ENCODE measurements around the gene ROS1.

ROS1 gene

DNA sequence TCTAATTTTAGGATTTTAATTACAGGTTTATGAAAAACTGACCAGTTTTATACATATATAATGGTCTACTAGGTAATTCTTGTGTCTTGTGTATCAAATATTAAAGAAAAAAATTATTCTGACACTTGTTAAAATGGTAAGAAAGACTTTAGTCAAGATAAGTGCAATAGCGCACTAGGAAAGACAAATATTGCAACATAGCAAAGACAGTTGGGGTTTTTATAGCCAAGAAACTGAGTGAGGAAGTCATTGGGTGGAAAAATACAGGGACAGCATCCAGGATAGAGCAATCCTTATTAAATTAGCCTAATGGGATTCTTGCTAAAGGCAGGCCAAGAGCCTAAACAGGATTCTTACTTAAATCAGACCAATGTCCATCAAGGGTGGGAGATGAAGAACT lies 71.1 kb downstream of the ROS1 start:
- Histone ChIP-seq H3K4me3 (ENCODE audit: low read depth, low read length, poor library complexity, severe bottlenecking) (no peak overlapping the region), H3K9me3 (ENCODE audit: low read length) (no peaks in the 10 kb centered on the region)

GRCh38 chr6:117352466-117353081 lies 73.2 kb downstream of the ROS1 start:
- Histone ChIP-seq H3K9me2 (ENCODE audit: low read depth, low read length) (no peaks in the 10 kb centered on the region), H2AFZ (ENCODE audit: low read length) (no peak overlapping the region), H3F3A (ENCODE audit: insufficient read depth, low read length) (no peaks in the 10 kb centered on the region), H3K79me2 (ENCODE audit: insufficient read depth, low read length) (no peaks in the 10 kb centered on the region), H4K20me1 (ENCODE audit: insufficient read depth, low read length) (no peaks in the 10 kb centered on the region), H3K9me3 (ENCODE audit: low read length) (no peaks in the 10 kb centered on the region), H3K4me1 (ENCODE audit: insufficient read depth, low read length, severe bottlenecking) (no peaks in the 10 kb centered on the region), H3K27me3 (ENCODE audit: insufficient read depth, low read length) (no peaks in the 10 kb centered on the region), H3K27ac (ENCODE audit: low read depth, low read length, poor library complexity, severe bottlenecking) (no peak overlapping the region), H3K9ac (ENCODE audit: low read length) (no peak overlapping the region), H3K36me3 (ENCODE audit: insufficient read depth, low read length) (no peaks in the 10 kb centered on the region), H3K4me3 (ENCODE audit: low read depth, low read length, poor library complexity, severe bottlenecking) (no peak overlapping the region), H3K4me2 (ENCODE audit: low read length) (no peak overlapping the region)
- TF ChIP-seq CTCF (IDR thresholded peaks at IDR 0.05; ENCODE audit: low read length) (peak; percentile 43), EZH2 (IDR thresholded peaks at IDR 0.05; ENCODE audit: borderline replicate concordance, low read length) (no peak)

More for the DNA sequence above, 71.1 kb downstream of the ROS1 start:
- no peak overlapping the region for H3K27ac ChIP-seq (ENCODE audit: low read depth, low read length, poor library complexity, severe bottlenecking)
- no peaks in the 10 kb centered on the region for H4K20me1 ChIP-seq (ENCODE audit: insufficient read depth, low read length)
- no peak for TF ChIP-seq EZH2 (IDR thresholded peaks at IDR 0.05; ENCODE audit: borderline replicate concordance, low read length)
- no peak overlapping the region for H3K4me2 ChIP-seq (ENCODE audit: low read length)
- H3K27me3 ChIP-seq (ENCODE audit: insufficient read depth, low read length): no peaks in the 10 kb centered on the region
- H3K36me3 ChIP-seq (ENCODE audit: insufficient read depth, low read length): no peaks in the 10 kb centered on the region
- no peaks in the 10 kb centered on the region for H3F3A ChIP-seq (ENCODE audit: insufficient read depth, low read length)
- H3K79me2 ChIP-seq (ENCODE audit: insufficient read depth, low read length): no peaks in the 10 kb centered on the region
- H3K4me1 ChIP-seq (ENCODE audit: insufficient read depth, low read length, severe bottlenecking): no peaks in the 10 kb centered on the region
- no peaks in the 10 kb centered on the region for H3K9me2 ChIP-seq (ENCODE audit: low read depth, low read length)
- no peak overlapping the region for H3K9ac ChIP-seq (ENCODE audit: low read length)
- H2AFZ ChIP-seq (ENCODE audit: low read length): no peak overlapping the region

DNA sequence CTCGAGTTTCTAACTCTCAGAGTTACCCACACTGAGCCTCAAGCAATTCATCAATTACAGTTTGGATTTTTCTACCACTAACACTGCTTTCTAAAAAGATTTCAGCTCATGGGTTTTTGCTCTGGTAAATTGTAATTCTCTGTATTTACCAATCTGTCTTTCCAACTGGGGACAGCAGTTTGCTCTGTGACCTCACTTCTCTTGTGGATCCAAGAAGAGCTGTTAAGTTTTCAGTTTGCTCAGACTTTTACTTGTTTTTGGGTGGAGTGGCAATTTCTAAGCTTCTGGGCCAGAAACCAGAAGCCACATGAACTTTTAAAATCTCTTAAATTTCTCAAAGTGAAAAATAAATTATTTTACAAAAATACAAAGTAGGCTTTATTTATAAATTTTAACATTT lies 74.2 kb downstream of the ROS1 start:
- no peaks in the 10 kb centered on the region for H3K9me3 ChIP-seq (ENCODE audit: low read length)
- H3K9ac ChIP-seq (ENCODE audit: low read length): no peak overlapping the region
- no peak overlapping the region for H3K27ac ChIP-seq (ENCODE audit: low read depth, low read length, poor library complexity, severe bottlenecking)
- TF ChIP-seq CTCF (IDR thresholded peaks at IDR 0.05; ENCODE audit: low read length): no peak
- no peak for TF ChIP-seq EZH2 (IDR thresholded peaks at IDR 0.05; ENCODE audit: borderline replicate concordance, low read length)
- no peak overlapping the region for H2AFZ ChIP-seq (ENCODE audit: low read length)
- no peaks in the 10 kb centered on the region for H3F3A ChIP-seq (ENCODE audit: insufficient read depth, low read length)
- no peaks in the 10 kb centered on the region for H4K20me1 ChIP-seq (ENCODE audit: insufficient read depth, low read length)
- no peaks in the 10 kb centered on the region for H3K4me1 ChIP-seq (ENCODE audit: insufficient read depth, low read length, severe bottlenecking)
- no peaks in the 10 kb centered on the region for H3K36me3 ChIP-seq (ENCODE audit: insufficient read depth, low read length)
- no peaks in the 10 kb centered on the region for H3K27me3 ChIP-seq (ENCODE audit: insufficient read depth, low read length)
- no peaks in the 10 kb centered on the region for H3K9me2 ChIP-seq (ENCODE audit: low read depth, low read length)
- no peaks in the 10 kb centered on the region for H3K79me2 ChIP-seq (ENCODE audit: insufficient read depth, low read length)
- no peak overlapping the region for H3K4me2 ChIP-seq (ENCODE audit: low read length)
- no peak overlapping the region for H3K4me3 ChIP-seq (ENCODE audit: low read depth, low read length, poor library complexity, severe bottlenecking)

Data from OCI-LY1 (cell line).